ENCODE results near the gene POLR1E. TPM values are rescaled to one million over a fixed set of nuclear protein-coding genes. Genes with fewer than 3 reads are reported as not detected.

POLR1E gene
- total RNA-seq, 1 experiment from 2014 or later = 60.9 TPM

GRCh38 chr9:37437010-37437409, 48.7 kb upstream of the POLR1E start:
- intact Hi-C loops (cut with micrococcal nuclease) = no loop called here
- BruUV-seq (replicated peaks) = no TSS peak
- H3K9ac ChIP-seq (ENCODE audit: low read length) = no peak overlapping the region
- peaks cover 79% of the 10 kb centered on the region for H3K79me2 ChIP-seq (ENCODE audit: insufficient read depth, low read length)
- H3K9me3 ChIP-seq (ENCODE audit: control insufficient read depth in 1 of 2, insufficient read depth in 1 of 2, low read depth in 1 of 2, low read length in 2 of 2) = no peaks in the 10 kb centered on the region
- H2AFZ ChIP-seq (ENCODE audit: low read depth, low read length, poor library complexity, severe bottlenecking) = no peak overlapping the region
- ChIA-PET RAD21 (ENCODE audit: low non-redundant PET in 1 of 2, low total read pairs in 2 of 2, uncharacterized antibody in 2 of 2, unreplicated experiment in 2 of 2) (no interaction called here), CTCF (no interaction called here), POLR2A (no interaction called here)
- no peaks in the 10 kb centered on the region for H3K27me3 ChIP-seq (ENCODE audit: insufficient read depth, low read length)
- no peaks in the 10 kb centered on the region for H3K9me2 ChIP-seq (ENCODE audit: insufficient read depth)
- H3K4me1 ChIP-seq (ENCODE audit: control insufficient read depth in 1 of 2, insufficient read depth in 2 of 2, low read length in 2 of 2) = no peaks in the 10 kb centered on the region
- peaks cover 40 to 81% of the 10 kb centered on the region in 2 experiments for H3K36me3 ChIP-seq (ENCODE audit: control insufficient read depth in 1 of 2, insufficient read depth in 2 of 2, low read length in 2 of 2)
- peaks cover 16% of the 10 kb centered on the region; the same call in 1 of the 2 replicates for H4K20me1 ChIP-seq (ENCODE audit: insufficient read depth)
- no peak overlapping the region for H3K4me3 ChIP-seq (replicated peaks in 1 of 2; ENCODE audit: low read depth in 1 of 2, low read length in 2 of 2)
- TF ChIP-seq SIN3A (IDR thresholded peaks at IDR 0.05; ENCODE audit: low read depth) = no peak
- no peak for TF ChIP-seq CEBPB (IDR thresholded peaks at IDR 0.05; ENCODE audit: low read depth)
- no peak for TF ChIP-seq RAD21 (IDR thresholded peaks at IDR 0.05; ENCODE audit: low read depth)
- no peak for TF ChIP-seq EZH2 (IDR thresholded peaks at IDR 0.05)
- no peak for TF ChIP-seq CBX3 (IDR thresholded peaks at IDR 0.05; ENCODE audit: low read depth)
- no peak for TF ChIP-seq ATF3 (IDR thresholded peaks at IDR 0.05)
- TF ChIP-seq SRF (IDR thresholded peaks at IDR 0.05; ENCODE audit: low read depth) = no peak
- no peak for TF ChIP-seq JUND (IDR thresholded peaks at IDR 0.05)
- no peak for TF ChIP-seq ELF1 (IDR thresholded peaks at IDR 0.05; ENCODE audit: borderline replicate concordance, low read depth)
- no peak overlapping the region for H3K4me2 ChIP-seq (ENCODE audit: low read length)
- no peak for ATAC-seq
- H3K27ac ChIP-seq (ENCODE audit: low read depth, low read length) = no peak overlapping the region
- DNase-seq (ENCODE audit: low read depth, low spot score) = no peak

DNA sequence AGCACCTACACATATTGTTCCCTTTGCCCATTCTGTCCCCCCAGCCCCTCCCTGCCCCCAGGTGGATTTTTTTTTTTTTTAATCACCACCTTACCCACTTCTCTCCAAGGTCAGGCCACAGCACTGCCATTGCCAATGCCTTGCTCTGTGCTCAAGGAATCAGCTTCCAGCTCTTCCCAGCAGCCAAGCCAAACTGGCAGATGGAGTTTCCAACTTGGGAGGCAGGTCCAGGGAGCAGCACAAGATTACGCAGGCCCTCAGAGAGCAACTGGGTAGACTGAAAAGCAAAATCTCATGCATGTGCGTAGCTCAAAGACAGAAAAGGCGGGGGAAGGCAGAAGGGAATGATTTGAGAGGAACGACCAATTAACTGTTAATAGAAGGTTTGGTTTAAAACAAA, 48.1 kb upstream of the POLR1E start:
- ChIA-PET CTCF (no interaction called here), POLR2A (no interaction called here), RAD21 (ENCODE audit: low non-redundant PET in 1 of 2, low total read pairs in 2 of 2, uncharacterized antibody in 2 of 2, unreplicated experiment in 2 of 2) (no interaction called here)
- DNase-seq (ENCODE audit: low read depth, low spot score) (no peak), ATAC-seq (no peak)
- Histone ChIP-seq H3K9me3 (ENCODE audit: control insufficient read depth in 1 of 2, insufficient read depth in 1 of 2, low read depth in 1 of 2, low read length in 2 of 2) (no peaks in the 10 kb centered on the region), H3K27ac (ENCODE audit: low read depth, low read length) (no peak overlapping the region), H3K79me2 (ENCODE audit: insufficient read depth, low read length) (peaks cover 85% of the 10 kb centered on the region), H3K4me1 (ENCODE audit: control insufficient read depth in 1 of 2, insufficient read depth in 2 of 2, low read length in 2 of 2) (no peaks in the 10 kb centered on the region), H2AFZ (ENCODE audit: low read depth, low read length, poor library complexity, severe bottlenecking) (no peak overlapping the region), H3K36me3 (ENCODE audit: control insufficient read depth in 1 of 2, insufficient read depth in 2 of 2, low read length in 2 of 2) (peaks cover 42 to 85% of the 10 kb centered on the region in 2 experiments), H3K4me3 (replicated peaks in 1 of 2; ENCODE audit: low read depth in 1 of 2, low read length in 2 of 2) (no peak overlapping the region), H3K9me2 (ENCODE audit: insufficient read depth) (no peaks in the 10 kb centered on the region), H3K4me2 (ENCODE audit: low read length) (no peak overlapping the region), H3K9ac (ENCODE audit: low read length) (no peak overlapping the region), H3K27me3 (ENCODE audit: insufficient read depth, low read length) (no peaks in the 10 kb centered on the region), H4K20me1 (ENCODE audit: insufficient read depth) (peaks cover 21% of the 10 kb centered on the region; the same call in 1 of the 2 replicates)
- intact Hi-C loops (cut with micrococcal nuclease) = no loop called here
- BruUV-seq (replicated peaks) = no TSS peak
- no peak for TF ChIP-seq ATF3 (IDR thresholded peaks at IDR 0.05)
- TF ChIP-seq, protein P1, sequence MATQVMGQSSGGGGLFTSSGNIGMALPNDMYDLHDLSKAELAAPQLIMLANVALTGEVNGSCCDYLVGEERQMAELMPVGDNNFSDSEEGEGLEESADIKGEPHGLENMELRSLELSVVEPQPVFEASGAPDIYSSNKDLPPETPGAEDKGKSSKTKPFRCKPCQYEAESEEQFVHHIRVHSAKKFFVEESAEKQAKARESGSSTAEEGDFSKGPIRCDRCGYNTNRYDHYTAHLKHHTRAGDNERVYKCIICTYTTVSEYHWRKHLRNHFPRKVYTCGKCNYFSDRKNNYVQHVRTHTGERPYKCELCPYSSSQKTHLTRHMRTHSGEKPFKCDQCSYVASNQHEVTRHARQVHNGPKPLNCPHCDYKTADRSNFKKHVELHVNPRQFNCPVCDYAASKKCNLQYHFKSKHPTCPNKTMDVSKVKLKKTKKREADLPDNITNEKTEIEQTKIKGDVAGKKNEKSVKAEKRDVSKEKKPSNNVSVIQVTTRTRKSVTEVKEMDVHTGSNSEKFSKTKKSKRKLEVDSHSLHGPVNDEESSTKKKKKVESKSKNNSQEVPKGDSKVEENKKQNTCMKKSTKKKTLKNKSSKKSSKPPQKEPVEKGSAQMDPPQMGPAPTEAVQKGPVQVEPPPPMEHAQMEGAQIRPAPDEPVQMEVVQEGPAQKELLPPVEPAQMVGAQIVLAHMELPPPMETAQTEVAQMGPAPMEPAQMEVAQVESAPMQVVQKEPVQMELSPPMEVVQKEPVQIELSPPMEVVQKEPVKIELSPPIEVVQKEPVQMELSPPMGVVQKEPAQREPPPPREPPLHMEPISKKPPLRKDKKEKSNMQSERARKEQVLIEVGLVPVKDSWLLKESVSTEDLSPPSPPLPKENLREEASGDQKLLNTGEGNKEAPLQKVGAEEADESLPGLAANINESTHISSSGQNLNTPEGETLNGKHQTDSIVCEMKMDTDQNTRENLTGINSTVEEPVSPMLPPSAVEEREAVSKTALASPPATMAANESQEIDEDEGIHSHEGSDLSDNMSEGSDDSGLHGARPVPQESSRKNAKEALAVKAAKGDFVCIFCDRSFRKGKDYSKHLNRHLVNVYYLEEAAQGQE (IDR thresholded peaks at IDR 0.05; ENCODE audit: low read depth) = no peak
- TF ChIP-seq TCF7L2 (IDR thresholded peaks at IDR 0.05; ENCODE audit: borderline replicate concordance, extremely low read depth, insufficient read depth, insufficient read length) = no peak
- TF ChIP-seq, protein P2, sequence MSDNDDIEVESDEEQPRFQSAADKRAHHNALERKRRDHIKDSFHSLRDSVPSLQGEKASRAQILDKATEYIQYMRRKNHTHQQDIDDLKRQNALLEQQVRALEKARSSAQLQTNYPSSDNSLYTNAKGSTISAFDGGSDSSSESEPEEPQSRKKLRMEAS (IDR thresholded peaks at IDR 0.05) = no peak
- TF ChIP-seq EZH2 (IDR thresholded peaks at IDR 0.05) = no peak
- TF ChIP-seq SIN3A (IDR thresholded peaks at IDR 0.05; ENCODE audit: low read depth) = no peak
- no peak for TF ChIP-seq ELF1 (IDR thresholded peaks at IDR 0.05; ENCODE audit: borderline replicate concordance, low read depth)
- TF ChIP-seq, protein P3, sequence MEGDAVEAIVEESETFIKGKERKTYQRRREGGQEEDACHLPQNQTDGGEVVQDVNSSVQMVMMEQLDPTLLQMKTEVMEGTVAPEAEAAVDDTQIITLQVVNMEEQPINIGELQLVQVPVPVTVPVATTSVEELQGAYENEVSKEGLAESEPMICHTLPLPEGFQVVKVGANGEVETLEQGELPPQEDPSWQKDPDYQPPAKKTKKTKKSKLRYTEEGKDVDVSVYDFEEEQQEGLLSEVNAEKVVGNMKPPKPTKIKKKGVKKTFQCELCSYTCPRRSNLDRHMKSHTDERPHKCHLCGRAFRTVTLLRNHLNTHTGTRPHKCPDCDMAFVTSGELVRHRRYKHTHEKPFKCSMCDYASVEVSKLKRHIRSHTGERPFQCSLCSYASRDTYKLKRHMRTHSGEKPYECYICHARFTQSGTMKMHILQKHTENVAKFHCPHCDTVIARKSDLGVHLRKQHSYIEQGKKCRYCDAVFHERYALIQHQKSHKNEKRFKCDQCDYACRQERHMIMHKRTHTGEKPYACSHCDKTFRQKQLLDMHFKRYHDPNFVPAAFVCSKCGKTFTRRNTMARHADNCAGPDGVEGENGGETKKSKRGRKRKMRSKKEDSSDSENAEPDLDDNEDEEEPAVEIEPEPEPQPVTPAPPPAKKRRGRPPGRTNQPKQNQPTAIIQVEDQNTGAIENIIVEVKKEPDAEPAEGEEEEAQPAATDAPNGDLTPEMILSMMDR (IDR thresholded peaks at IDR 0.05 in 2 of 3, conservative IDR thresholded peaks at IDR 0.05 in 1 of 3; ENCODE audit: borderline replicate concordance in 1 of 3, insufficient read depth in 1 of 3, low read depth in 2 of 3, low read length in 2 of 3) = no peak
- no peak for TF ChIP-seq RAD21 (IDR thresholded peaks at IDR 0.05; ENCODE audit: low read depth)
- TF ChIP-seq CBX3 (IDR thresholded peaks at IDR 0.05; ENCODE audit: low read depth) = no peak
- no peak for TF ChIP-seq YY1 (IDR thresholded peaks at IDR 0.05; ENCODE audit: extremely low read depth, insufficient replicate concordance, low read depth, low read length)
- TF ChIP-seq EGR1 (IDR thresholded peaks at IDR 0.05; ENCODE audit: low read depth) = no peak
